ENCODE measurements around the gene IQCC.

- no peak for TF ChIP-seq TAF1 (IDR thresholded peaks at IDR 0.05; ENCODE audit: borderline replicate concordance, insufficient read depth, low read length)
- TF ChIP-seq FOXP2 (optimal IDR thresholded peaks at IDR 0.05; ENCODE audit: borderline replicate concordance, extremely low read depth, extremely low read length, insufficient read depth) = no peak
- no peak for TF ChIP-seq POLR2AphosphoS5 (IDR thresholded peaks at IDR 0.05; ENCODE audit: low read depth, low read length)
Observed at GRCh38 chr1:32239337-32239736, 33.9 kb downstream of the IQCC start.

Data from PFSK-1 (cell line).